ENCODE results near the gene KIF12. TPM values are rescaled to one million over a fixed set of nuclear protein-coding genes. Genes with fewer than 3 reads are reported as not detected.

KIF12 gene
- total and polyA plus RNA-seq, 2 of the 13 experiments (the other 11 are each of a cell fraction or from before 2014, with no cell fraction given) = 1.8 to 12.5 TPM

GRCh38 chr9:114082017-114082762, 16.9 kb downstream of the KIF12 start (continued):
- TF ChIP-seq ZNF609 (CRISPR knock-in tag; IDR thresholded peaks at IDR 0.05; ENCODE audit: borderline replicate concordance) = peak; percentile 59; the same call in 1 of the 2 replicates
- peak; percentile 79; the same call in 1 of the 2 replicates for TF ChIP-seq ZNF607 (CRISPR knock-in tag; IDR thresholded peaks at IDR 0.05; ENCODE audit: borderline replicate concordance)
- TF ChIP-seq CCAR2 (optimal IDR thresholded peaks at IDR 0.05; ENCODE audit: low read depth, low read length) = no peak
- no peak for TF ChIP-seq ZNF484 (CRISPR knock-in tag; IDR thresholded peaks at IDR 0.05; ENCODE audit: borderline replicate concordance, low read depth)
- peak; percentile 74; the same call in 1 of the 2 replicates for TF ChIP-seq KLF9 (CRISPR knock-in tag; IDR thresholded peaks at IDR 0.05; ENCODE audit: low read depth)
- peak; percentile 73 for TF ChIP-seq IKZF5 (CRISPR knock-in tag; IDR thresholded peaks at IDR 0.05)
- peak; percentile 71; the same call in 1 of the 2 replicates for TF ChIP-seq MIER3 (CRISPR knock-in tag; IDR thresholded peaks at IDR 0.05; ENCODE audit: borderline replicate concordance)
- TF ChIP-seq, protein P1, sequence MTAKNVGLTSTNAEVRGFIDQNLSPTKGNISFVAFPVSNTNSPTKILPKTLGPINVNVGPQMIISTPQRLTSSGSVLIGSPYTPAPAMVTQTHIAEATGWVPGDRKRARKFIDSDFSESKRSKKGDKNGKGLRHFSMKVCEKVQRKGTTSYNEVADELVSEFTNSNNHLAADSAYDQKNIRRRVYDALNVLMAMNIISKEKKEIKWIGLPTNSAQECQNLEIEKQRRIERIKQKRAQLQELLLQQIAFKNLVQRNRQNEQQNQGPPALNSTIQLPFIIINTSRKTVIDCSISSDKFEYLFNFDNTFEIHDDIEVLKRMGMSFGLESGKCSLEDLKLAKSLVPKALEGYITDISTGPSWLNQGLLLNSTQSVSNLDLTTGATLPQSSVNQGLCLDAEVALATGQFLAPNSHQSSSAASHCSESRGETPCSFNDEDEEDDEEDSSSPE (CRISPR knock-in tag; IDR thresholded peaks at IDR 0.05) = peak; percentile 32
- TF ChIP-seq, protein P2, sequence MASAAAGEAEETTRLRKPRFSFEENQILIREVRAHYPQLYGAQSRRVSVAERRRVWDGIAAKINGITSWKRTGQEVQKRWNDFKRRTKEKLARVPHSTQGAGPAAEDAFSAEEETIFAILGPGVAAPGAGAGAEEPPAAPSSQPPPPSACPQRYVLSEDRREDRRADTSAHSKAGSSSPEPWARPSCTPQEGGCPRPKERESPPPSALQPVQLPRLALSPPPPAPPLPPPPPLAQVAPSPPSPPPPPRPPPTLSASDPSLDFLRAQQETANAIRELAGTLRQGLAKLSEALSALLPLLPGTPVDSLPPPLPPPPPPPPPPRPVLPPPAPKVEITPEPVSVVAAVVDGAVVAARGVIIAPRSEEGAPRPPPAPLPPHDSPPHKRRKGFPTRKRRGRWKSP (CRISPR knock-in tag; IDR thresholded peaks at IDR 0.05) = no peak
- TF ChIP-seq ZNF362 (CRISPR knock-in tag; IDR thresholded peaks at IDR 0.05; ENCODE audit: borderline replicate concordance) = no peak
- TF ChIP-seq ZNF124 (CRISPR knock-in tag; IDR thresholded peaks at IDR 0.05) = no peak
- peak; percentile 55; the same call in 1 of the 2 replicates for TF ChIP-seq HNF4G (IDR thresholded peaks at IDR 0.05; ENCODE audit: borderline replicate concordance, low read depth, low read length)
- TF ChIP-seq HNF4G (CRISPR knock-in tag; IDR thresholded peaks at IDR 0.05; ENCODE audit: borderline replicate concordance, low read depth) = peak; percentile 59
- peak; percentile 56; the same call in 1 of the 2 replicates for TF ChIP-seq GATAD1 (CRISPR knock-in tag; IDR thresholded peaks at IDR 0.05)
- no peak; the same call in 1 of the 2 replicates for TF ChIP-seq ZNF557 (CRISPR knock-in tag; IDR thresholded peaks at IDR 0.05)
- TF ChIP-seq ZNF550 (CRISPR knock-in tag; IDR thresholded peaks at IDR 0.05; ENCODE audit: borderline replicate concordance) = 0 out of 2 replicates have a peak, but pooled peaks have one; percentile 35
- no peak for TF ChIP-seq MZF1 (CRISPR knock-in tag; IDR thresholded peaks at IDR 0.05; ENCODE audit: borderline replicate concordance)
- TF ChIP-seq MEIS1 (CRISPR knock-in tag; IDR thresholded peaks at IDR 0.05; ENCODE audit: borderline replicate concordance) = no peak; the same call in 1 of the 2 replicates
- TF ChIP-seq ZC3H13 (CRISPR knock-in tag; IDR thresholded peaks at IDR 0.05) = no peak
